Sigmoid colon (tissue), 4 donors: Measurements from ENCODE around the gene ANOS1.

Source experiments
- CTCF ChIP-seq, 4 experiments: fragments of 450-650 bp in 3 of 4; fragments of 200-600 bp in 1 of 4; IDR thresholded peaks; one replicate each; pipeline ENCODE4 v1.5.1; 2016 to 2019; ENCODE audit warnings: antibody characterized with exemption in 4 of 4, mild to moderate bottlenecking in 3 of 4, moderate library complexity in 2 of 4
- EP300 ChIP-seq, 4 donors: sonication (generic); formaldehyde crosslinking; IDR thresholded peaks; one replicate each; pipeline ENCODE4 v1.6.1; 2017; ENCODE audit warnings: antibody characterized with exemption in 4 of 4
- POLR2A ChIP-seq, 2 donors: fragments of 450-650 bp; IDR thresholded peaks; one replicate each; pipeline ENCODE4 v1.6.1; 2016; ENCODE audit warnings: antibody characterized with exemption in 2 of 2, mild to moderate bottlenecking in 2 of 2, moderate library complexity in 2 of 2
- POLR2AphosphoS5 ChIP-seq, 4 donors: sonication (generic); formaldehyde crosslinking; IDR thresholded peaks; one replicate each; pipeline ENCODE4 v1.6.1; 2017; ENCODE audit warnings: antibody characterized with exemption in 4 of 4

- no peak for TF ChIP-seq CTCF (IDR thresholded peaks at IDR 0.05)
- TF ChIP-seq POLR2A (IDR thresholded peaks at IDR 0.05): no peak
- TF ChIP-seq POLR2AphosphoS5 (IDR thresholded peaks at IDR 0.05): no peak
- TF ChIP-seq EP300 (IDR thresholded peaks at IDR 0.05): no peak
These were observed at the start of gene ANOS1 for GRCh38 chrX:8731559-8732395.
